HepG2 (cell line): ENCODE results near the gene TMEM235. TPM values are rescaled to one million over a fixed set of nuclear protein-coding genes. Genes with fewer than 3 reads are reported as not detected.

Experiments
- ATAC-seq: fragments of 200-7000 bp; cut with Tn5 transposase; 3 replicates; pipeline ENCODE4 v1.9.1; 2020; ENCODE audit warnings: mild to moderate bottlenecking, moderate library complexity
- BruUV-seq: library from RNA; stranded (reverse); fragments of 400-500 nt; replicated peaks from 2 replicates; lab custom pipeline; 2021; lab: Mats Ljungman, UMichigan
- CTCF ChIA-PET: fragments of 300-600 bp; formaldehyde crosslinking; extraction: SDS; loops from one replicate; lab custom pipeline; 2021; ENCODE audit warnings: low total read pairs, inconsistent platforms, low intra/inter-chr PET ratio; lab: Yijun Ruan, JAX
- POLR2A ChIA-PET: fragments of 350-600 bp; sonication (Branson Sonifier 250); formaldehyde crosslinking; loops from one replicate; lab custom pipeline; 2020; ENCODE audit warnings: antibody characterized with exemption, inconsistent platforms; lab: Yijun Ruan, JAX
- DNase-seq: peaks from one replicate; pipeline ENCODE4 v3.0.0-alpha.2; 2015; ENCODE audit warnings: low spot score
- FAIRE-seq: peaks from 3 replicates; lab custom pipeline; 2011; peaks lifted over from hg19 to GRCh38; lab: Jason Lieb, UNC
- H2AFZ ChIP-seq: one replicate; pipeline ENCODE4 v1.6.1; 2011; ENCODE audit warnings: low read length, inconsistent platforms
- H3K27ac ChIP-seq: fragments of 300-600 bp; 3 replicates; pipeline ENCODE4 v1.8.0; 2011; ENCODE audit warnings: mixed run types, mild to moderate bottlenecking, mixed read lengths, low read length, inconsistent platforms; ENCODE audit not compliant: insufficient read depth; ENCODE audit errors: extremely low read length
- H3K27me3 ChIP-seq, 2 experiments: fragments of 200-600 bp in 1 of 2; 2 replicates in 1 of 2; 3 replicates in 1 of 2; pipeline versions ENCODE4 v1.6.0 to v1.8.0; 2011; ENCODE audit warnings: low read length in 2 of 2, mild to moderate bottlenecking in 2 of 2, moderate library complexity in 2 of 2, inconsistent platforms in 1 of 2; ENCODE audit not compliant: insufficient read depth in 2 of 2, control insufficient read depth in 1 of 2
- H3K36me3 ChIP-seq, 2 experiments: fragments of 200-600 bp in 1 of 2; replicated peaks in 1 of 2; 2 replicates in 1 of 2; 3 replicates in 1 of 2; pipeline versions ENCODE4 v1.5.1 to v1.8.0; 2011; ENCODE audit warnings: low read length in 2 of 2, inconsistent platforms in 1 of 2; ENCODE audit not compliant: insufficient read depth in 2 of 2, control insufficient read depth in 1 of 2
- H3K4me1 ChIP-seq: 2 replicates; pipeline ENCODE4 v1.5.1; 2012; ENCODE audit warnings: low read length, inconsistent platforms; ENCODE audit not compliant: insufficient read depth
- H3K4me2 ChIP-seq: 2 replicates; pipeline ENCODE4 v1.6.0; 2011; ENCODE audit warnings: low read depth, low read length, inconsistent platforms
- H3K4me3 ChIP-seq, 3 experiments: fragments of 200-600 bp in 1 of 3; sonication (generic), shearing (Covaris generic) in 1 of 3; replicated peaks in 1 of 3; 2 replicates each; pipeline ENCODE4 v1.5.1; 2011 to 2016; ENCODE audit warnings: low read length in 3 of 3, inconsistent platforms in 2 of 3, low read depth in 2 of 3, mild to moderate bottlenecking in 2 of 3, control low read depth in 1 of 3, mixed read lengths in 1 of 3; ENCODE audit not compliant: insufficient read depth in 1 of 3
- H3K79me2 ChIP-seq: one replicate; pipeline ENCODE4 v1.6.1; 2011; ENCODE audit warnings: low read length, inconsistent platforms; ENCODE audit not compliant: insufficient read depth
- H3K9ac ChIP-seq: 2 replicates; pipeline ENCODE4 v1.6.0; 2011; ENCODE audit warnings: mild to moderate bottlenecking, low read depth, low read length, inconsistent platforms; ENCODE audit not compliant: insufficient read depth
- H3K9me3 ChIP-seq: 2 replicates; pipeline ENCODE4 v1.5.1; 2012; ENCODE audit warnings: mild to moderate bottlenecking, low read length
- H4K20me1 ChIP-seq: 2 replicates; pipeline ENCODE4 v1.6.0; 2011; ENCODE audit warnings: inconsistent platforms, mild to moderate bottlenecking, low read length, moderate library complexity; ENCODE audit not compliant: insufficient read depth
- BRCA1 ChIP-seq: sonication (generic); formaldehyde crosslinking; IDR thresholded peaks from 2 replicates; pipeline ENCODE4 v1.4.0; 2020; ENCODE audit warnings: missing genetic modification reagents
- PHF21A ChIP-seq: sonication (generic); formaldehyde crosslinking; IDR thresholded peaks from 2 replicates; pipeline ENCODE4 v1.5.0; 2020; ENCODE audit warnings: mild to moderate bottlenecking, missing genetic modification reagents
- POLR2AphosphoS5 ChIP-seq: IDR thresholded peaks from 2 replicates; pipeline ENCODE4 v1.6.1; 2012; ENCODE audit warnings: low read depth, low read length
- SIX4 ChIP-seq: sonication (generic); formaldehyde crosslinking; IDR thresholded peaks from 2 replicates; pipeline ENCODE4 v1.4.0; 2020; ENCODE audit warnings: missing genetic modification reagents
- ZNF720 ChIP-seq: sonication (generic); formaldehyde crosslinking; IDR thresholded peaks from 2 replicates; pipeline ENCODE4 v1.4.0; 2020; ENCODE audit warnings: missing genetic modification reagents
- ZNF83 ChIP-seq: sonication (generic); formaldehyde crosslinking; IDR thresholded peaks from 2 replicates; pipeline ENCODE4 v1.4.0; 2020; ENCODE audit warnings: missing genetic modification reagents, mild to moderate bottlenecking, borderline replicate concordance
- WGBS: methylation state at CpG from one replicate; pipeline ENCODE4 v1.1.6; 2017; ENCODE audit warnings: low lambda C conversion rate; 5-methylcytosine and 5-hydroxymethylcytosine counted together
- in situ Hi-C: cut with HindIII; loops from 2 replicates; pipeline ENCODE4 v1.10.0; 2017; ENCODE audit warnings: low pct_unique_long_range_greater_than_20kb; ENCODE audit not compliant: extremely low pct_ligation_motif_present
- intact Hi-C: fragments of 100-400 bp; cut with micrococcal nuclease; formaldehyde crosslinking; loops from one replicate; pipeline ENCODE4 v1.10.0; 2022; ENCODE audit not compliant: unreplicated experiment
- polyA plus RNA-seq, 8 experiments: library from polyadenylated mRNA; depleted of rRNA in 3 of 8; stranded (reverse) in 7 of 8; unstranded in 1 of 8; fragments of >200 nt; fragmentation: Illumina TruSeq in 4 of 8; extraction: Trizol in 4 of 8; gene quantifications; 2 replicates each; pipeline versions ENCODE4 v1.2.1 to v1.2.3, GENCODE V29; 2011 to 2016; ENCODE audit warnings: low read depth in 4 of 8, missing spikeins in 1 of 8, mixed read lengths in 1 of 8; ENCODE audit not compliant: insufficient read depth in 1 of 8
- total RNA-seq, 5 experiments: library from RNA; depleted of rRNA; stranded (reverse); fragments of >200 nt; fragmentation: Illumina TruSeq; extraction: Trizol; gene quantifications; 2 replicates each; pipeline ENCODE4 v1.2.3, GENCODE V29; 2016; ENCODE audit warnings: low read depth in 1 of 5

TMEM235 gene
- total and polyA plus RNA-seq, 2 of the 13 experiments (the other 11 are each of a cell fraction or from before 2014, with no cell fraction given), result not detected

DNA sequence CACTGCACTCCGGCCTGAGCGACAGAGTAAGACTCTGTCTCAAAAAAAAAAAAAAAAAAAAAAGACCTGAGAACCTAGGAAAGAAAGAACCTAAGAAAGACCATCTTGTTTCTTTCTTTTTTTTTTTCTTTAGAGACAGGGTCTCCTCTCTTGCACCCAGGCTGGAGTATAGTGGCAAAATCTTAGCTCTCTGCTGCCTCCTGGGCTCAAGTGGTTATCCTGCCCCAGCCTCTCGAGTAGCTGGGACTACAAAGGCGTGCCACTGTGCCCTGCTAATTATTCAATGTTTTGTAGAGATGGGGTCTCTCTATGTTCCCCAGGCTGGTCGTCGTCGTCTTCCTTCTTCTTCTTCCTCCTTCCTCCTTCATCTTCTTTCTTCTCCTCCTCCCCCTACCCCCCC lies 25.1 kb upstream of the TMEM235 start:
- Histone ChIP-seq H3K4me2 (no peak overlapping the region), H3K9ac (no peak overlapping the region), H3K36me3 (peaks cover 28 to 48% of the 10 kb centered on the region in 2 experiments), H3K4me3 (no peak overlapping the region), H2AFZ (no peak overlapping the region), H3K79me2 (no peaks in the 10 kb centered on the region), H3K4me1 (no peaks in the 10 kb centered on the region), H3K27me3 (no peaks in the 10 kb centered on the region), H3K27ac (no peak overlapping the region), H3K9me3 (no peaks in the 10 kb centered on the region), H4K20me1 (peaks cover 21% of the 10 kb centered on the region)
- DNase-seq, result no peak
- POLR2A ChIA-PET, result no interaction called here
- in situ Hi-C loops (no loop called here), intact Hi-C loops (no loop called here)
- ATAC-seq, result no peak
- CTCF ChIA-PET, result no interaction called here
- FAIRE-seq, result no peak
- no TSS peak for BruUV-seq
- TF ChIP-seq ZNF83 (CRISPR knock-in tag) (no peak), SIX4 (CRISPR knock-in tag) (no peak)
- WGBS, result 91% methylated on average over 7 of the region's 7 CpGs

DNA sequence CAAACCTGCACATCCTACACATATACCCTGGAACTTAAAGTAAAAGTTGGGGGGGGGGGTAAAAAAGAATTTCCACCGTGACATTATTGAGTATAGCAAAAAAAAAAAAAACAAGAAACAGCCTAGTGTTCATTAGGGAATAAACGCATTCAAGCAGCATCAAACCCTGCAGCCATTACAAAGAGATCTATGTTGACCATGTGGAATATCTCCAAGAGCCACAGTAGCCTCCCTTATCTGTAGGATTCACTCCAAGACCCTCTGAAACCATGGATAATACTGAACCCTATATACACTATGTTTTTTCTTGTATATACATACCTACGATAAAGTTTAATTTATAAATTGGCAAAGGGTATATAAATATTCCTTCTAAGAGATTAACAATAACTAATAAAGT lies 22.9 kb upstream of the TMEM235 start:
- no TSS peak for BruUV-seq
- CTCF ChIA-PET, result no interaction called here
- intact Hi-C loops, result no loop called here
- peaks cover 18% of the 10 kb centered on the region for H4K20me1 ChIP-seq
- no peak overlapping the region for H2AFZ ChIP-seq
- H3K4me3 ChIP-seq, result no peak overlapping the region
- FAIRE-seq, result no peak
- H3K9me3 ChIP-seq, result no peaks in the 10 kb centered on the region
- peaks cover 4% of the 10 kb centered on the region for H3K4me1 ChIP-seq
- ATAC-seq, result no peak
- DNase-seq, result no peak
- TF ChIP-seq BRCA1, result no peak
- TF ChIP-seq POLR2AphosphoS5, result peak; percentile 37; the same call in 1 of the 2 replicates
- no peak for TF ChIP-seq PHF21A (CRISPR knock-in tag)
- TF ChIP-seq ZNF720 (CRISPR knock-in tag), result no peak
- peaks cover 21 to 35% of the 10 kb centered on the region in 2 experiments for H3K36me3 ChIP-seq
- H3K9ac ChIP-seq, result no peak overlapping the region
- no peak overlapping the region for H3K4me2 ChIP-seq
- no peaks in the 10 kb centered on the region; a peak in 1 of 5 replicates for H3K27me3 ChIP-seq
- no peaks in the 10 kb centered on the region for H3K79me2 ChIP-seq
- 89% methylated on average over 3 of the region's 3 CpGs for WGBS
- no peak overlapping the region for H3K27ac ChIP-seq
- POLR2A ChIA-PET, result interaction anchor here (1.1 kb wide), 1 partner anchor 33 kb away, joined by 3 read pairs; no protein-coding TSS in a partner anchor
- in situ Hi-C loops, result no loop called here
